Measurements from ENCODE around the gene CBL.

DNA sequence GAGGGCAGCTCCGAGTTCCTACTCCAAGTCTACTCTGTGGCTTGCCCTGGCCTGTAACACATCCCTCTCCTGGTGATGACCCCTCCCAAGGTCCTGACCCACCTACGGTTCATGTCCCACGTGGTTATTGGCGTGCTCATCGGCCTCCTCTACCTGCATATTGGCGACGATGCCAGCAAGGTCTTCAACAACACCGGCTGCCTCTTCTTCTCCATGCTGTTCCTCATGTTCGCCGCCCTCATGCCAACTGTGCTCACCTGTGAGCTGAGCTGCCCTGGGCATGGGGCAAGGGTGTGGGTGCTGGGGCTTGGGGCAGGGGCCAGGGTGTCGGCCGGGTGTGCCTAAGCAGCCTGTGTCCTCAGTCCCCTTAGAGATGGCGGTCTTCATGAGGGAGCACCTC, 47.7 kb upstream of the CBL start:
- TF ChIP-seq, protein P1, sequence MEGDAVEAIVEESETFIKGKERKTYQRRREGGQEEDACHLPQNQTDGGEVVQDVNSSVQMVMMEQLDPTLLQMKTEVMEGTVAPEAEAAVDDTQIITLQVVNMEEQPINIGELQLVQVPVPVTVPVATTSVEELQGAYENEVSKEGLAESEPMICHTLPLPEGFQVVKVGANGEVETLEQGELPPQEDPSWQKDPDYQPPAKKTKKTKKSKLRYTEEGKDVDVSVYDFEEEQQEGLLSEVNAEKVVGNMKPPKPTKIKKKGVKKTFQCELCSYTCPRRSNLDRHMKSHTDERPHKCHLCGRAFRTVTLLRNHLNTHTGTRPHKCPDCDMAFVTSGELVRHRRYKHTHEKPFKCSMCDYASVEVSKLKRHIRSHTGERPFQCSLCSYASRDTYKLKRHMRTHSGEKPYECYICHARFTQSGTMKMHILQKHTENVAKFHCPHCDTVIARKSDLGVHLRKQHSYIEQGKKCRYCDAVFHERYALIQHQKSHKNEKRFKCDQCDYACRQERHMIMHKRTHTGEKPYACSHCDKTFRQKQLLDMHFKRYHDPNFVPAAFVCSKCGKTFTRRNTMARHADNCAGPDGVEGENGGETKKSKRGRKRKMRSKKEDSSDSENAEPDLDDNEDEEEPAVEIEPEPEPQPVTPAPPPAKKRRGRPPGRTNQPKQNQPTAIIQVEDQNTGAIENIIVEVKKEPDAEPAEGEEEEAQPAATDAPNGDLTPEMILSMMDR (IDR thresholded peaks at IDR 0.05), result no peak
- no peak for TF ChIP-seq POLR2A (IDR thresholded peaks at IDR 0.05)
